Endothelial cell of umbilical vein (primary cell): ENCODE results near the gene COG5.

Experiments
- EZH2 ChIP-seq: IDR thresholded peaks from 2 replicates; pipeline ENCODE4 v1.6.1; 2012; ENCODE audit warnings: borderline replicate concordance, low read depth, mild to moderate bottlenecking, moderate library complexity, low read length, inconsistent platforms; ENCODE audit not compliant: severe bottlenecking
- GATA2 ChIP-seq: IDR thresholded peaks from 2 replicates; pipeline ENCODE4 v1.7.0; 2011; ENCODE audit warnings: low read depth, mild to moderate bottlenecking, moderate library complexity, mixed read lengths, low read length; ENCODE audit not compliant: insufficient read length, insufficient read depth
- TF ChIP-seq, protein P1 (sequence below), 2 donors: IDR thresholded peaks; 1 replicate in 1 of 2; 2 replicates in 1 of 2; pipeline ENCODE4 v1.5.1; 2011; ENCODE audit warnings: low read length in 2 of 2, mild to moderate bottlenecking in 2 of 2, moderate library complexity in 2 of 2, control low read depth in 1 of 2, inconsistent platforms in 1 of 2, low read depth in 1 of 2; ENCODE audit not compliant: insufficient read depth in 1 of 2; ENCODE audit errors: extremely low read depth in 1 of 2

DNA sequence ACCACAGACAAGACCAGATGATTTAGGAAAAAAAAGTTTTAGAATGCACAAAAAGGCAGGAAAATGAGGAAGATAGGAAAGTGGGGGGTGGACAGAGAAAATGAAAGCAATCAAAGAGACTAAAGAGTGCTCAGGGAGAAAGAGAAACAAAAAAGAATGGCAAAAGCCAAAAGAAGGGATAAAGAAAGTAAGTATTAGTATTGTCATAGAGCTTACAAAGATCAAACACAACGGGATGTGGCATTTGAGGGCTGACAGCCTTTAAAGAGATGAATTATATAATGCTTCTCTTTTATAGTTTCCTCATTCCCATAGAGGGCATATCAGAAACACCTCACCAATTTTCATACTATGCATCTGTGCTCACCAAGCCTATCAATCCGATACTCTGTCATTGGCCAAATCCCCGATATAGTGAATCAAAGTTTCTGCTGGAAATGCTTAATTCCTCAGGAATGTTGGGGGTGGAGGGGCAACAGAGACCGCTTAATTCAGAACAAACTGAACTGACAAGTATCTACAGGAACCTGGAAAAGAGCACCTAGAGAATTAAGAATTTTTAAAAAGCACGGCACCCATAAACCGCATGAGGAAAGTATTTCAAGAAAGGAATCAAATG, 2.7 kb downstream of the COG5 start:
- no peak for TF ChIP-seq EZH2
- TF ChIP-seq, protein P1, sequence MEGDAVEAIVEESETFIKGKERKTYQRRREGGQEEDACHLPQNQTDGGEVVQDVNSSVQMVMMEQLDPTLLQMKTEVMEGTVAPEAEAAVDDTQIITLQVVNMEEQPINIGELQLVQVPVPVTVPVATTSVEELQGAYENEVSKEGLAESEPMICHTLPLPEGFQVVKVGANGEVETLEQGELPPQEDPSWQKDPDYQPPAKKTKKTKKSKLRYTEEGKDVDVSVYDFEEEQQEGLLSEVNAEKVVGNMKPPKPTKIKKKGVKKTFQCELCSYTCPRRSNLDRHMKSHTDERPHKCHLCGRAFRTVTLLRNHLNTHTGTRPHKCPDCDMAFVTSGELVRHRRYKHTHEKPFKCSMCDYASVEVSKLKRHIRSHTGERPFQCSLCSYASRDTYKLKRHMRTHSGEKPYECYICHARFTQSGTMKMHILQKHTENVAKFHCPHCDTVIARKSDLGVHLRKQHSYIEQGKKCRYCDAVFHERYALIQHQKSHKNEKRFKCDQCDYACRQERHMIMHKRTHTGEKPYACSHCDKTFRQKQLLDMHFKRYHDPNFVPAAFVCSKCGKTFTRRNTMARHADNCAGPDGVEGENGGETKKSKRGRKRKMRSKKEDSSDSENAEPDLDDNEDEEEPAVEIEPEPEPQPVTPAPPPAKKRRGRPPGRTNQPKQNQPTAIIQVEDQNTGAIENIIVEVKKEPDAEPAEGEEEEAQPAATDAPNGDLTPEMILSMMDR (IDR thresholded peaks at IDR 0.05; ENCODE audit: extremely low read depth in 1 of 2, insufficient read depth in 1 of 2, low read depth in 1 of 2, low read length in 2 of 2) = no peak
- no peak for TF ChIP-seq GATA2
